IMR-90 (cell line): ENCODE results near the gene TASP1. TPM values are rescaled to one million over a fixed set of nuclear protein-coding genes. Genes with fewer than 3 reads are reported as not detected.

Source experiments
- ATAC-seq: fragments of 200-7000 bp; cut with Tn5 transposase; 2 replicates; pipeline ENCODE4 v1.9.1; 2020; ENCODE audit warnings: low read depth, mild to moderate bottlenecking, moderate library complexity
- BruUV-seq: library from RNA; stranded (reverse); fragments of 400-500 nt; replicated peaks from 2 replicates; lab custom pipeline; 2021; lab: Mats Ljungman, UMichigan
- CTCF ChIA-PET: fragments of 300-600 bp; formaldehyde crosslinking; extraction: SDS; loops from one replicate; lab custom pipeline; 2021; ENCODE audit warnings: antibody characterized with exemption; lab: Yijun Ruan, JAX
- POLR2A ChIA-PET: fragments of 300-600 bp; sonication (Branson Sonifier 250); formaldehyde crosslinking; loops from one replicate; lab custom pipeline; 2022; ENCODE audit warnings: antibody characterized with exemption; ENCODE audit not compliant: unreplicated experiment; lab: Charles Lee
- DNase-seq: peaks from one replicate; pipeline ENCODE4 v3.0.0; 2013
- H2AFZ ChIP-seq: replicated peaks from 2 replicates; pipeline ENCODE3; 2013; ENCODE audit warnings: low read length, mild to moderate bottlenecking; ENCODE audit not compliant: poor library complexity
- H2AK5ac ChIP-seq: 2 replicates; pipeline ENCODE4 v1.6.1; 2013; ENCODE audit warnings: low read depth, low read length, inconsistent platforms
- H2AK9ac ChIP-seq: replicated peaks from 2 replicates; pipeline ENCODE3; 2013; ENCODE audit warnings: mild to moderate bottlenecking, low read depth, low read length, moderate library complexity; ENCODE audit not compliant: poor library complexity
- H2BK120ac ChIP-seq: 2 replicates; pipeline ENCODE4 v1.6.1; 2013; ENCODE audit warnings: low read depth, low read length, inconsistent platforms
- H2BK15ac ChIP-seq: 3 replicates; pipeline ENCODE4 v1.6.1; 2013; ENCODE audit warnings: low read depth, low read length, inconsistent platforms
- H2BK20ac ChIP-seq: 2 replicates; pipeline ENCODE4 v1.6.1; 2013; ENCODE audit warnings: low read depth, mild to moderate bottlenecking, inconsistent platforms, low read length, moderate library complexity
- H2BK5ac ChIP-seq: 2 replicates; pipeline ENCODE4 v1.6.1; 2013; ENCODE audit warnings: mild to moderate bottlenecking, low read depth, low read length, inconsistent platforms; ENCODE audit not compliant: poor library complexity, severe bottlenecking
- H3K14ac ChIP-seq: replicated peaks from 2 replicates; pipeline ENCODE4 v1.6.1; 2013; ENCODE audit warnings: low read depth, low read length, inconsistent platforms
- H3K18ac ChIP-seq: 2 replicates; pipeline ENCODE4 v1.6.1; 2013; ENCODE audit warnings: low read depth, low read length, control low read depth
- H3K23ac ChIP-seq: 2 replicates; pipeline ENCODE4 v1.6.1; 2013; ENCODE audit warnings: low read depth, low read length, inconsistent platforms
- H3K27ac ChIP-seq: 2 replicates; pipeline ENCODE4 v1.5.1; 2013; ENCODE audit warnings: mild to moderate bottlenecking, control low read depth, low read length; ENCODE audit not compliant: insufficient read depth
- H3K27me3 ChIP-seq: 2 replicates; pipeline ENCODE4 v1.6.1; 2013; ENCODE audit warnings: low read length; ENCODE audit not compliant: control insufficient read depth, insufficient read depth
- H3K36me3 ChIP-seq: 2 replicates; pipeline ENCODE4 v1.6.1; 2013; ENCODE audit warnings: low read length, mixed read lengths; ENCODE audit not compliant: control insufficient read depth, insufficient read depth
- H3K4ac ChIP-seq: 2 replicates; pipeline ENCODE4 v1.6.1; 2013; ENCODE audit warnings: low read depth, low read length, inconsistent platforms
- H3K4me1 ChIP-seq: 2 replicates; pipeline ENCODE4 v1.6.1; 2013; ENCODE audit warnings: low read length, mixed read lengths; ENCODE audit not compliant: control insufficient read depth, insufficient read depth
- H3K4me2 ChIP-seq: 2 replicates; pipeline ENCODE4 v1.6.1; 2013; ENCODE audit warnings: low read depth, mild to moderate bottlenecking, control low read depth, low read length, moderate library complexity
- H3K4me3 ChIP-seq: 2 replicates; pipeline ENCODE4 v1.5.1; 2013; ENCODE audit warnings: low read depth, mild to moderate bottlenecking, control low read depth, low read length, moderate library complexity; ENCODE audit not compliant: insufficient read depth
- H3K56ac ChIP-seq: 2 replicates; pipeline ENCODE4 v1.6.1; 2013; ENCODE audit warnings: low read length, inconsistent platforms; ENCODE audit not compliant: insufficient read depth; ENCODE audit errors: extremely low read depth
- H3K79me1 ChIP-seq, 2 experiments: 2 replicates each; pipeline ENCODE4 v1.6.1; 2013; ENCODE audit warnings: low read length in 2 of 2, inconsistent platforms in 1 of 2, low read depth in 1 of 2
- H3K9ac ChIP-seq: 2 replicates; pipeline ENCODE4 v1.6.1; 2013; ENCODE audit warnings: low read depth, low read length, control low read depth
- H3K9me1 ChIP-seq: 2 replicates; pipeline ENCODE4 v1.6.1; 2013; ENCODE audit warnings: low read length, inconsistent platforms; ENCODE audit not compliant: insufficient read depth
- H3K9me3 ChIP-seq: 2 replicates; pipeline ENCODE4 v1.6.1; 2013; ENCODE audit warnings: low read length; ENCODE audit not compliant: control insufficient read depth, insufficient read depth
- H4K20me1 ChIP-seq: 2 replicates; pipeline ENCODE4 v1.6.1; 2013; ENCODE audit warnings: low read length, inconsistent platforms; ENCODE audit not compliant: insufficient read depth
- H4K5ac ChIP-seq: 2 replicates; pipeline ENCODE4 v1.6.1; 2013; ENCODE audit warnings: mild to moderate bottlenecking, low read depth, low read length, control low read depth
- H4K8ac ChIP-seq, 2 experiments: 2 replicates each; pipeline ENCODE4 v1.6.1; 2013; ENCODE audit warnings: low read depth in 2 of 2, low read length in 2 of 2, control low read depth in 1 of 2, inconsistent platforms in 1 of 2
- H4K91ac ChIP-seq: 2 replicates; pipeline ENCODE4 v1.6.1; 2013; ENCODE audit warnings: low read depth, low read length, inconsistent platforms; ENCODE audit not compliant: insufficient read depth
- BHLHE40 ChIP-seq: fragments of 150-350 bp; IDR thresholded peaks from 2 replicates; pipeline ENCODE4 v1.6.1; 2016; ENCODE audit warnings: mild to moderate bottlenecking, low read depth, low read length
- CEBPB ChIP-seq: IDR thresholded peaks from 2 replicates; pipeline ENCODE4 v1.6.1; 2012; ENCODE audit warnings: low read depth, low read length, improper control_type of control experiment
- CHD1 ChIP-seq: IDR thresholded peaks from 2 replicates; pipeline ENCODE4 v1.6.1; 2012; ENCODE audit warnings: low read depth, low read length, improper control_type of control experiment
- FOS ChIP-seq: fragments of 150-350 bp; IDR thresholded peaks from 2 replicates; pipeline ENCODE4 v1.6.1; 2016; ENCODE audit warnings: low read depth, low read length
- MAFK ChIP-seq: IDR thresholded peaks from 2 replicates; pipeline ENCODE4 v1.6.1; 2012; ENCODE audit warnings: low read depth, low read length, improper control_type of control experiment
- MAZ ChIP-seq: IDR thresholded peaks from 2 replicates; pipeline ENCODE4 v1.6.1; 2012; ENCODE audit warnings: low read depth, mild to moderate bottlenecking, low read length, improper control_type of control experiment, moderate library complexity, borderline replicate concordance
- NFE2L2 ChIP-seq: fragments of 150-350 bp; IDR thresholded peaks from 2 replicates; pipeline ENCODE4 v1.6.1; 2016; ENCODE audit warnings: low read depth, mild to moderate bottlenecking, low read length
- POLR2A ChIP-seq: IDR thresholded peaks from 2 replicates; pipeline ENCODE4 v1.6.1; 2012; ENCODE audit warnings: mild to moderate bottlenecking, low read depth, low read length
- RCOR1 ChIP-seq: IDR thresholded peaks from 2 replicates; pipeline ENCODE4 v1.6.1; 2012; ENCODE audit warnings: mild to moderate bottlenecking, low read length, improper control_type of control experiment; ENCODE audit not compliant: insufficient replicate concordance
- RFX5 ChIP-seq: IDR thresholded peaks from 2 replicates; pipeline ENCODE4 v1.8.0; 2012; ENCODE audit warnings: low read depth, mild to moderate bottlenecking, low read length, moderate library complexity
- SMC3 ChIP-seq: fragments of 150-350 bp; IDR thresholded peaks from 2 replicates; pipeline ENCODE4 v1.6.1; 2016; ENCODE audit warnings: low read depth, mild to moderate bottlenecking, antibody characterized with exemption, low read length, moderate library complexity
- WGBS, 2 experiments: methylation state at CpG; one replicate each; pipeline versions ENCODE4 v1.1.5 to v1.1.7; 2013; ENCODE audit warnings: missing lambda C conversion rate in 2 of 2; ENCODE audit not compliant: insufficient read length in 1 of 2; ENCODE audit errors: extremely low coverage in 2 of 2; 5-methylcytosine and 5-hydroxymethylcytosine counted together
- dilution Hi-C: fragments of 300-500 bp; cut with HindIII; formaldehyde crosslinking; loops from one replicate; pipeline ENCODE4 v1.14.3; 2018; ENCODE audit warnings: low sequenced_read_pairs; ENCODE audit not compliant: unreplicated experiment
- in situ Hi-C: fragments of 300-500 bp; cut with MboI; formaldehyde crosslinking; loops from 3 replicates; pipeline ENCODE4 v1.14.3; 2019; ENCODE audit warnings: low sequenced_read_pairs, inconsistent platforms, mixed read lengths
- intact Hi-C: fragments of 100-400 bp; cut with micrococcal nuclease; formaldehyde crosslinking; loops from 2 replicates; pipeline ENCODE4 v1.10.0; 2022
- polyA plus RNA-seq, 3 experiments: library from polyadenylated mRNA; depleted of rRNA; stranded (reverse); fragments of >200 nt; gene quantifications; 2 replicates each; pipeline ENCODE4 v1.2.3, GENCODE V29; 2012; ENCODE audit warnings: low replicate concordance in 1 of 3
- total RNA-seq: library from RNA; depleted of rRNA; stranded (reverse); fragments of >200 nt; gene quantifications from 2 replicates; pipeline ENCODE4 v1.2.3, GENCODE V29; 2012
- TF ChIP-seq, protein P1 (sequence below): fragments of 150-350 bp; IDR thresholded peaks from 2 replicates; pipeline ENCODE4 v1.6.1; 2017; ENCODE audit warnings: mild to moderate bottlenecking, antibody characterized with exemption, low read length, low read depth
- TF ChIP-seq, protein P2 (sequence below): fragments of 150-350 bp; IDR thresholded peaks from 2 replicates; pipeline ENCODE4 v1.6.1; 2016; ENCODE audit warnings: low read depth, mild to moderate bottlenecking, low read length, moderate library complexity, borderline replicate concordance

Gene TASP1
- total and polyA plus RNA-seq, 2 of the 4 experiments (the other 2 are of a cell fraction), result 3.9 to 7.9 TPM

DNA sequence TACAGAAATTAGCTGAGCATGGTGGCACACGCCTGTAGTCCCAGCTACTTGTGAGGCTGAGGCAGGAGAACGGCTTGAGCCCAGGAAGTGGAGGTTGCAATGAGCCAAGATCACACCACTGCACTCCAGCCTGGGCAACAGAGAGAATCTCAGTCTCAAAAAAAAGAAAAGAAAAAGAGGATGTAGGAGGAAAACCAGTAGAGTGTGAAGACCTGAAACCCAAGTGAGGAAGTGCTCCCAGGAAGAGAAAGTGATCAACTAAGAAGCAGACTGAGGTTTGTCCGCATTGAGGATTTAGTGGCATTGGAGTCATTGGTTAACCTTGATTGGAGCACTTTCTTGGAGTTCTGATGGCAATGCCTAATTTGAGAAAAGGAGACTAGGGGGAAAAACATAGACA is 20.6 kb upstream of the TASP1 start:
- no peaks in the 10 kb centered on the region for H3K9me1 ChIP-seq
- in situ Hi-C loops (no loop called here), intact Hi-C loops (no loop called here), dilution Hi-C loops (no loop called here)
- H3K27ac ChIP-seq, result no peak overlapping the region
- H2BK120ac ChIP-seq, result no peak overlapping the region
- no peak overlapping the region for H3K23ac ChIP-seq
- H4K8ac ChIP-seq, result no peak overlapping the region
- no peak overlapping the region for H3K4me2 ChIP-seq
- ATAC-seq, result no peak
- WGBS, 2 experiments, result 100% methylated on average over 1 of the region's 3 CpGs; no CpG with 5 or more reads in 1 of the 2 experiments
- no peaks in the 10 kb centered on the region for H3K79me1 ChIP-seq
- H2BK20ac ChIP-seq, result no peak overlapping the region
- CTCF ChIA-PET, result no interaction called here
- H2AK9ac ChIP-seq, result no peak overlapping the region
- no peak overlapping the region for H3K18ac ChIP-seq
- no peak overlapping the region for H2BK15ac ChIP-seq
- H3K9me3 ChIP-seq, result no peaks in the 10 kb centered on the region
- TF ChIP-seq, protein P1, sequence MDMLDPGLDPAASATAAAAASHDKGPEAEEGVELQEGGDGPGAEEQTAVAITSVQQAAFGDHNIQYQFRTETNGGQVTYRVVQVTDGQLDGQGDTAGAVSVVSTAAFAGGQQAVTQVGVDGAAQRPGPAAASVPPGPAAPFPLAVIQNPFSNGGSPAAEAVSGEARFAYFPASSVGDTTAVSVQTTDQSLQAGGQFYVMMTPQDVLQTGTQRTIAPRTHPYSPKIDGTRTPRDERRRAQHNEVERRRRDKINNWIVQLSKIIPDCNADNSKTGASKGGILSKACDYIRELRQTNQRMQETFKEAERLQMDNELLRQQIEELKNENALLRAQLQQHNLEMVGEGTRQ, result no peak
- no peak for TF ChIP-seq NFE2L2
- no peak for TF ChIP-seq CEBPB
- TF ChIP-seq FOS, result no peak
- no peak for TF ChIP-seq BHLHE40
- TF ChIP-seq, protein P2, sequence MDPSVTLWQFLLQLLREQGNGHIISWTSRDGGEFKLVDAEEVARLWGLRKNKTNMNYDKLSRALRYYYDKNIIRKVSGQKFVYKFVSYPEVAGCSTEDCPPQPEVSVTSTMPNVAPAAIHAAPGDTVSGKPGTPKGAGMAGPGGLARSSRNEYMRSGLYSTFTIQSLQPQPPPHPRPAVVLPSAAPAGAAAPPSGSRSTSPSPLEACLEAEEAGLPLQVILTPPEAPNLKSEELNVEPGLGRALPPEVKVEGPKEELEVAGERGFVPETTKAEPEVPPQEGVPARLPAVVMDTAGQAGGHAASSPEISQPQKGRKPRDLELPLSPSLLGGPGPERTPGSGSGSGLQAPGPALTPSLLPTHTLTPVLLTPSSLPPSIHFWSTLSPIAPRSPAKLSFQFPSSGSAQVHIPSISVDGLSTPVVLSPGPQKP, result no peak
- no peak for TF ChIP-seq RCOR1
- no peak for TF ChIP-seq MAZ
- no peak for TF ChIP-seq MAFK
- no peak for TF ChIP-seq POLR2A
- no peak for TF ChIP-seq CHD1
- no peak for TF ChIP-seq SMC3
- TF ChIP-seq RFX5, result no peak
- H4K20me1 ChIP-seq, result no peaks in the 10 kb centered on the region
- H3K4me1 ChIP-seq, result no peaks in the 10 kb centered on the region
- no peak overlapping the region for H2AK5ac ChIP-seq
- BruUV-seq, result no TSS peak
- POLR2A ChIA-PET, result no interaction called here
- H3K9ac ChIP-seq, result no peak overlapping the region
- no peak overlapping the region for H3K4me3 ChIP-seq
- H3K56ac ChIP-seq, result no peak overlapping the region
- no peak overlapping the region for H4K91ac ChIP-seq
- H4K5ac ChIP-seq, result no peak overlapping the region
- no peak overlapping the region for H2BK5ac ChIP-seq
- no peak overlapping the region for H2AFZ ChIP-seq
- H3K27me3 ChIP-seq, result peaks cover 3% of the 10 kb centered on the region; the same call in 1 of the 2 replicates
- no peak overlapping the region for H3K14ac ChIP-seq
- DNase-seq, result no peak
- H3K36me3 ChIP-seq, result no peaks in the 10 kb centered on the region
- H3K4ac ChIP-seq, result no peak overlapping the region
